HG03521 (cell line): ENCODE measurements around the gene CHCHD5.
"Not testable (repeated sequence)": the region's sequence is repeated elsewhere in the genome, so short reads cannot be mapped to it uniquely, and the experiment has no call there.

Experiments
- ATAC-seq: cut with Tn5 transposase; IDR thresholded peaks from one replicate; pipeline ENCODE4 v1.9.1; 2021; ENCODE audit warnings: mild to moderate bottlenecking, moderate library complexity; ENCODE audit not compliant: unreplicated experiment

The CHCHD5 gene

GRCh38 chr2:112585873-112586464, 1.6 kb downstream of the CHCHD5 start:
- no peak for ATAC-seq

DNA sequence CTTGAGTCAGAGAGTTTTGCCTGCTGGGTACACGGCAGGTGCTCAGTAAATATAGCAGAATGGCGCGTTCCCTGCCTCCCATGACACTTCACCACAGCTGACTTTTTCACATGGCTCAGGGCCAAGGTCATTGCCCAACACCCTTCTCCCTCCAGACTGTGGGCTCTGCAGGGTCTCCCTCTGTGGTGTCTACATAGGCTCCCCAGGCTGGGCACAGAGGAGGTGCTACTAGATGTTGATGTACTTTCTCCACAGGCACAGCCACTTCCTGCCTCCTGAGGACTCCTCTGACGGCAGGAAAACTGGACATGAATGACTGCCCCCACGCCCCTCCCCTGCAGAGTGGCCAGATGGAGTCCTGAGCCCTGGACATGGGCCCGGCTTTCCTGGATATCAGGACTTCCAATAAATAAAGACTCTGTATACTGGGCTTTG, 4.2 kb downstream of the CHCHD5 start:
- ATAC-seq: no peak

DNA sequence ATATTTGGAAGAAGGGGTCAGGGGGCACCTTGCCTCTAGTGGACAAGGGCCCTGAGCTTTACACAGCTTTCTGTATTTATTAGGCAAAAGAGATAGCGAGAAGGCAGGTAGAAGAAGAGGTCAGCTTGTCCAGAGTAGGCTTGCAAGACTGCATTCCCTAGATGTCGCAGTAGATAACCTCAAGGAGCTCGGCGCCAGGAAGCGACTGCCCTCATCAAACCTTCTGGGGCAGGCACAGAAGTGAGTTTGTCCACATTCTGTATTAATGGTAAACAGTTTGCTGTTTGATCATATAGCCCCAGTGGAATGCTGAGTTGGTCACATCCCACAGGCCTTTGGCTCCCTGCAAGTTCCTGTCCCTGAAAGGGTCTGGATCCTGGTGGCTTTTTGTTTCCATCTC, 7.0 kb downstream of the CHCHD5 start:
- no peak for ATAC-seq

DNA sequence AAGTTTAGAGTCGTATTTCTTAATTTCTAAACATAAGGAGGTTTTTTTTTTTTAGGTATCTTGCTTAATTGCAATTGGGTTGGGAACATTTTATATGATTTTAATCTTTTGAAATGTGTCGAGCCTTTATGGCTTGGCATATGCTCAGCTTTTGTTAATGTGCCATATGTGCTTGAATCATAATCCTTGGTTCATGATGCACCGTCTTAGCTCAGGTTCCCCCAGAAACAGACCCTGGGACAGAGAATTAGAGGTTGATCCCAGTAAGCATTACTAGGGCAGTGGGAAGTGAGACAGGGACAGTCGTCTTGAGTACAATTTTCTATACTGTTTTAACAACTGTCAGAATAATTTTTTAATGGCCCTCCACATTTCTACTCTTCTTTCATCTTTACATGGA, 9.3 kb downstream of the CHCHD5 start:
- ATAC-seq: no peak

DNA sequence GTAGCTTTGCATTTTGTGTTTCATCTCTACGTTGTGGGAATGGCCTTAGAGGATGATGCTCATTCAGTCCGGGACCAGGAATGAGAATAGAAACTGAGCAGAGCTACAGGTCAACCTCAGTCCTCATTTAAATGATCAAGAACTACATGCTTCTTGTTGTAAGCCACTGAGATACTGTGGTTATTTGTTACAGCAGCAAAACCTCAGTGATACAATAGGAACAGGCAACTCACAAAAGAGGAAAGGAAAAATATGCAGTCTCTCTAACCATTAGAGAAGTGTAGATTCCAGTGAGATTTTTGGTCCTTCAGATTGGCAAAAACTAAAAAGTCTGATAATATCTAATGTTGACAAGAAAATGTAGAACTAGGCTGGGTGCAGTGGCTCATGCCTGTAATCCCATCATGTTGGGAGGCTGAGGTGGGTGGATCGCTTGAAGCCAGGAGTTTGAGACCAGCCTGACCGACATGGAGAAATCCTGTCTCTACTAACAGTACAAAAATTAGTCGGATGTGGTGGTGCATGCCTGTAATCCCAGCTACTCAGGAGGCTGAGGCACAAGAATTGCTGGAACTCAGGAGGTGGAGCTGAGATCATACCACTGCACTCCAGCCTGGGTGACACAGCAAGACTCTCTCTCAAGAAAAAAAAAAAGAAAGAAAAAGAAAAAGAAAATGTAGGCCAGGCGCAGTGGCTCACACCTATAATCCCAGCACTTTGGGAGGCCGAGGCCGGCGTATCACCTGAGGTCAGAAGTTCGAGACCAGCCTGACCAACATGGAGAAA, 13.3 kb downstream of the CHCHD5 start:
- no peak for ATAC-seq

GRCh38 chr2:112600634-112601033, 16.2 kb downstream of the CHCHD5 start:
- no peak for ATAC-seq

DNA sequence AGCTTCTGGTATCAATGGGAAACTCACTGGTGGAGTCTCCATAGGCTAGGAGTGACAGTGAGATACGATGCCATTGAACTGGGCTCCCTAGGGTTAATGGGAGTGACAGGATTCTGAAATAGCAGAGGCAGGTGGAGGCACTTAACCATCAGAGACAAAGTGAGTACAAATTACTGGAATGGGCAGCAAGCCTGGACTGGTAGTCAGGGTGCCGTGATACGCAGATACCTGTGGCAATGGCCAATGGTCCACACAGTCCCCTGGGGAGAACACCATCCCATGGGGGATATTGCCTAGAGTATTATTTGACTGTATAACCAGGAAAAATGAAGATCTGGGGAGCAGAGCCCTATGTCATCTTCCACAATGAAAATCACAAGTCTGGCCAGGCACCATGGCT, 17.3 kb downstream of the CHCHD5 start:
- ATAC-seq: no peak

- ATAC-seq: no peak
Measured at GRCh38 chr2:112602917-112603316, 18.5 kb downstream of the CHCHD5 start.

DNA sequence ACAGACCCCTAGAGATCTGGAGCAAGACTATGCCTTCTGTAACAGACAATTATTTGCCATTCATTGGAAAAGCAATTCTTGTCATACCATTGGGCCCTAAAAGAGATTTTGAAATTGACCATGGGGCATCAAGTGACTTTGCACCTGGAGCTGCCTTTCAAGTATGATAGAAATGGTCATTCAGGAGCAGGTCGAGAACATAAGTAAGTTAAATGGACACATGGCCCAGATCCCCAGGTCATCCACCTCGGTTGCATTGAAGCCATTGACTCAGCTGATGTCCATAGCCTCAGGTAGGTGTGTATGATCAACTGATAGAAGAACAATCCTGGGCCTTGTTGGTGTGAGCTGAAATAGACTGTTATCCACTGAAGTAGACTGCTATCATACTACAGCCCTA, 19.3 kb downstream of the CHCHD5 start:
- no peak for ATAC-seq

GRCh38 chr2:112604952-112605351, 20.5 kb downstream of the CHCHD5 start:
- ATAC-seq: no peak

DNA sequence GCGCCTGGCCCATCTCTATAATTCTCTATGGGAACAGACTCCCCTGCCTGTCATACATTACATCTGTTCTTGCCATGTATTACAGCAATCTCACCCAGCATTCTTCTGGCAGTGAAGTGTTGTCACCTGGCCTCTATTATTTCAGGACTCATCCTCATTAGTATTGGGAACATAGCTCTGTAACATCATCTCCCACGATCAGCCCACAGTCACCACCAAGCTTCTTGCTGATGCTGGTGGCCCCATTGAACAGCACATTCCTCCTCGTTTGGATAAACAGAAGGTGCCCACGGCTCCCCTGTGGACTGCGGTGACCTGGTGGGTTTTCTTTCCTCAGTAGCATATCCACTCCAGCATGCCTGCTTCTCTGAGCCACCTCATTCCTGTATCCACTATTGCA, 21.5 kb downstream of the CHCHD5 start:
- ATAC-seq: no peak

GRCh38 chr2:112606547-112606946, 22.1 kb downstream of the CHCHD5 start:
- ATAC-seq: no peak

DNA sequence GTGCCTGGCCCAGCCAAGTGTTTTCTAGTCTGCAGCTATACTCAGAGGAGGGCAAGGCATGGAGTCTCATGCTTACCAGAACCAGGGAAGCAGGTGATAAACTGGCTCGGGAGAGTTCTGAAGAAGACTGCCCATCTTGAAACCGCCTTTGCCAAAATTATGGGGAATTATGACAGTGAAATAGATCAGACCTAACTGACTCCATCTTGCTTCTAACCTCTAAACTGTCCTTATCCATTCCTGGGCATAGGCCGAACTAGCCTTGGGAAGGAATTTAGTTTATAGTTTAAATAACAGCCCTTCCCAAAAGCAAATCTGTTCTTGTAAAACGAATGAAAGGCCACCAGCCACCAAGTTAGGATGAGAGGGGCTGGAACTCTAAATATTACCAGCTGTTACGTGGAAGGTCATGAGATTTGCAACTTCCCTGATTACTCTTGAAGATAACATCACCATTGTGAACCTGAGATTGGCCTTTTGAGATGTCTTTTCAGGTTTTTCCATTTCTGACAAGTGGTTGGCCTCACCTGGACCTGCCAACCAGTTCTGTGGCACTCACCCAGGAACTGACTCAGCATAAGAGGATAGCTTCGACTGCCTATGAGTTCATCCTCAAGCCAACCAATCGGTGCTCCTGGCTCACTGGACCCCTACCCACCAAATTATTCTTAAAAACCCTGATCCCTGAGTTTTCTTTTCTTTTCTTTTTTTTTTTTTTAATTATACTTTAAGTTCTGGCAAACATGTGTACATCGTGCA, 23.4 kb downstream of the CHCHD5 start:
- no peak for ATAC-seq

GRCh38 chr2:112609320-112609719, 24.9 kb downstream of the CHCHD5 start:
- ATAC-seq: not testable (repeated sequence)

GRCh38 chr2:112612283-112612682, 27.9 kb downstream of the CHCHD5 start:
- ATAC-seq: not testable (repeated sequence)

DNA sequence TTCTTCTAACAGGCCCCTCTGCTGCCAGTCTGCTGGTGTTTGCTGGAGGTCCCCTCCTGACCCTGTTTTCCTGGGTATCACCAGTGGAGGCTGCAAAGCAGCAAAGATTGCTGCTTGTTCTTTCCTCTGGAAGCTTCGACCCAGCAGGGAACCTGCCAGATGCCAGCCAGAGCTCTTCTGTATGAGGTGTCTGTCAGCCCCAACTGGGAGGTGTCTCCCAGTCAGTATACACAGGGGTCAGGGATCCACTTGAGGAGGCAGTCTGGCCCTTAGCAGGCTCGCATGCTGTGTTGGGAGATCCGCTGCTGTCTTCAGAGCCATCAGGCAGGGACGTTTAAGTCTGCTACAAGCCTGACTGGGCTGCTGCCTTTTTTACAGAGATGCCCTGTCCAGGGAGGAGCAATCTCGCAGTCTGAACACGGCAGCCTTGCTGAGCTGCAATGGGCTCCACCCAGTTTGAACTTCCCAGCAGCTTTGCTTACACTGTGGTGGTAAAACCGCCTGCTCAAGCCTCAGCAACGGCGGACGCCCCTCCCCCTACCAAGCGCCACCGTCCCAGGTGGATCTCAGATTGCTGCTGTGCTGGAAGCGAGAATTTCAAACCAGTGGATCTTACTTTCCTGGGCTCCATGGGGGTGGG, 29.9 kb downstream of the CHCHD5 start:
- ATAC-seq: no peak

DNA sequence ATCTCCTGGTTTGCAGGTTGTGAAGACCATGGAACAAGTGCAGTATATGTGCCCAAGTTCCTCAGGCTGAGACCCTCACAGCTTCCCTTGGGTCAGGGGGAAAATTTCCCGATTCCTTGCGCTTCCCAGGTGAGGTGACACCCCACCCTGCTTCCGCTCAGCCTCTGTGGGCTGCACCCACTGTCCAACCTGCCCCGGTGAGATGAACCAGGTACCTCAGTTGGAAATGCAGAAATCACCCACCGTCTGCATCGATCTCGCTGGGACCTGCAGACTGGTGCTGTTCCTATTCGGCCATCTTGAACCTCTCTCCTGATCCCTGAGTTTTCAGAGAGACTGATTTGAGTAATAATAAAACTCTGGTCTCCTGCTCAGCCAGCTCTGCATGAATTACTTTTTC, 30.6 kb downstream of the CHCHD5 start:
- ATAC-seq: no peak

DNA sequence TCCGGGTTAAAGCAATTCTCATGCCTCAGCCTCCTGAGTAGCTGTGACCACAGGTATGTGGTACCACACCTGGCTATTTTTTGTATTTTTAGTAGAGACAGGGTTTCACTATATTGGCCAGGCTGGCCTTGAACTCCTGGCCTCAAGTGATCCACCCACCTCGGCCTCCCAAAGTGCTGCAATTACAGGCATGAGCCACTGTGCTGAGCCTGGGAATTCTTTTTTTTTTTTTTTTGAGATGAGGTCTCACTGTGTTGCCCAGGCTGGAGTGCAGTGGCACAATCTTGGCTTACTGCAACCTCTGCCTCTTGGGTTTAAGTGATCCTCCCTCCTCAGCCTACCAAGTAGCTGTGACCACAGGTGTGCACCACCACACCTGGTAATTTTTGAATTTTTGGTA, 31.4 kb downstream of the CHCHD5 start:
- not testable (repeated sequence) for ATAC-seq

- no peak for ATAC-seq
Measured at GRCh38 chr2:112618383-112618782, 34.0 kb downstream of the CHCHD5 start.

DNA sequence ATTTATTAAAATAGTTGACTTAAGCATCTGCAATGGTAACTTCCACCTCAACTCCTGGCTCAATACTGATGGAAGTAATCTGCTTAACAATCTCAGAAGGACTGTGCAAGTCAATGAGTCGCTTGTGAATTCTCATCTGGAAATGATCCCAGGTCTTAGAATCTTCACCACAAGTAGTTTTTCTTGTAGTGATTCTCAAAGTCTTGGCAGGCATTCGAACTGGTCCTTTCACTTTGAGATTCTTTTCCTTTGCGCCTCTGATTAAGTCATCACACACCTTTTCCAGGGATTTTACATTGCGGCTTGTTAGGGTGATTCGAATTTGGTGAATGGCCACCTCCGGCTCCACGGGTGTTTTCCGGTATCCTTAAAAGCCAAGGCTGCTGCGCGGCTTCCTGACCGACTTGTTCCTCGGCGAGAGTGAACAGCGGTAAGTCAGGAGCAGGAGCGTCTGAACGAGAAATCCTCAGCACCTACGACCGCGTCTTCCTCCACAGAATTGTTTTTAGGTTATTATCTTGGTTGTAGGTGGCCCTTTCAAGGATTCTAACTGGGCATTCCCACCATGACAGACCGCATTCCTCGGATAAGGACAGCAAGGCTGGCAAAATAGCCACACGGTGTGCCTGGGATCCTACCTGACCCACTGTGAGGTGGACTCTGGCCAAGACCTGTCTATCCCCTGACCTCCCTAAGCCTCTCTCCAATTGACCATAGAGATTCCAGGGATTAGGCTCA, 37.5 kb downstream of the CHCHD5 start:
- ATAC-seq: no peak

DNA sequence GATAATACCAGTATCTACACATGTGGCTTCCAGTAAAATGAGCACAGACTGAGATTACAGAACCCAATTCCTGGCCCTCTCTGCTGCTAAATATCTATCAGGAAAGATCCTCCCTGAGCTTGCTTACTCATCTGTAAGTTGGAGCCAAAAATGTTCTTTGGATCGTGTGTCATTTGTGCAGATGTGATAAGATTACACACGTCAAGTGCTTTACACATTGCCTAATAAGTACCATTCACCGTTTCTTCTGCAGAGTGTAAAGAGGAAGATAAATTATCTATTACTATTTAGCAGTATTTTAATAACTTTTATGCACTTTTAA, 38.1 kb downstream of the CHCHD5 start:
- no peak for ATAC-seq
